GM12878 (cell line): ENCODE results near the gene KLHL35. TPM values are rescaled to one million over a fixed set of nuclear protein-coding genes. Genes with fewer than 3 reads are reported as not detected.

Experiments used
- ATAC-seq: fragments of 200-7000 bp; cut with Tn5 transposase; 3 replicates; pipeline ENCODE4 v1.9.1; 2020; ENCODE audit warnings: mild to moderate bottlenecking, moderate library complexity
- BruUV-seq: library from RNA; stranded (reverse); fragments of 400-500 nt; replicated peaks from 2 replicates; lab custom pipeline; 2021; lab: Mats Ljungman, UMichigan
- CTCF ChIA-PET: fragments of 300-600 bp; sonication (Branson Sonifier 250); formaldehyde crosslinking; extraction: SDS; loops from one replicate; lab custom pipeline; 2021; ENCODE audit warnings: inconsistent platforms; lab: Yijun Ruan, JAX
- POLR2A ChIA-PET: fragments of 350-600 bp; formaldehyde crosslinking; extraction: SDS; loops from one replicate; lab custom pipeline; 2021; ENCODE audit warnings: inconsistent platforms; lab: Charles Lee
- RAD21 ChIA-PET: fragments of 300-600 bp; sonication (Branson Sonifier 250); formaldehyde crosslinking; loops from one replicate; lab custom pipeline; 2023; ENCODE audit warnings: antibody characterized with exemption; ENCODE audit not compliant: unreplicated experiment; lab: Charles Lee
- SMC1A ChIA-PET: fragments of 300-600 bp; sonication (Branson Sonifier 250); formaldehyde crosslinking; loops from one replicate; lab custom pipeline; 2023; ENCODE audit not compliant: unreplicated experiment, uncharacterized antibody; lab: Charles Lee
- DNase-seq: peaks from one replicate; pipeline ENCODE4 v3.0.0-alpha.2; 2011; ENCODE audit warnings: low read depth, low spot score
- FAIRE-seq: peaks from 3 replicates; lab custom pipeline; 2011; peaks lifted over from hg19 to GRCh38; lab: Jason Lieb, UNC
- H2AFZ ChIP-seq: 2 replicates; pipeline ENCODE4 v1.6.0; 2011; ENCODE audit warnings: low read depth, low read length, control low read depth; ENCODE audit not compliant: control insufficient read depth
- H3K27ac ChIP-seq: 2 replicates; pipeline ENCODE4 v1.5.1; 2011; ENCODE audit warnings: control low read depth; ENCODE audit not compliant: control insufficient read depth, insufficient read depth
- H3K27me3 ChIP-seq, 2 experiments: replicated peaks in 1 of 2; 2 replicates each; pipeline versions ENCODE4 v1.6.0 to v1.6.1; 2011; ENCODE audit warnings: low read length in 1 of 2; ENCODE audit not compliant: control insufficient read depth in 2 of 2, insufficient read depth in 2 of 2
- H3K36me3 ChIP-seq, 2 experiments: 2 replicates each; pipeline ENCODE4 v1.5.1; 2011; ENCODE audit warnings: low read length in 1 of 2; ENCODE audit not compliant: control insufficient read depth in 2 of 2, insufficient read depth in 2 of 2
- H3K4me1 ChIP-seq: 2 replicates; pipeline ENCODE4 v1.6.1; 2011; ENCODE audit warnings: mild to moderate bottlenecking, low read length, moderate library complexity, mixed read lengths; ENCODE audit not compliant: control insufficient read depth, insufficient read depth
- H3K4me2 ChIP-seq: 2 replicates; pipeline ENCODE4 v1.6.0; 2011; ENCODE audit warnings: control low read depth; ENCODE audit not compliant: control insufficient read depth, insufficient read depth
- H3K4me3 ChIP-seq: fragments of 200-600 bp; sonication (generic); 2 replicates; pipeline ENCODE4 v1.5.1; 2016
- H3K79me2 ChIP-seq: 2 replicates; pipeline ENCODE4 v1.6.0; 2011; ENCODE audit warnings: low read length; ENCODE audit not compliant: control insufficient read depth, insufficient read depth
- H3K9ac ChIP-seq: 2 replicates; pipeline ENCODE4 v1.8.0; 2011; ENCODE audit warnings: low read length, control low read depth, mixed read lengths; ENCODE audit not compliant: control insufficient read depth, insufficient read depth
- H3K9me3 ChIP-seq: replicated peaks from 3 replicates; pipeline ENCODE4 v1.5.1; 2011; ENCODE audit warnings: mild to moderate bottlenecking, low read length; ENCODE audit not compliant: control insufficient read depth, insufficient read depth
- H4K20me1 ChIP-seq: 2 replicates; pipeline ENCODE4 v1.6.0; 2011; ENCODE audit not compliant: control insufficient read depth, insufficient read depth
- CBX3 ChIP-seq: fragments of 200-600 bp; sonication (generic); IDR thresholded peaks from 2 replicates; pipeline ENCODE4 v1.6.1; 2016; ENCODE audit warnings: low read depth, borderline replicate concordance
- CTCF ChIP-seq, 3 experiments: IDR thresholded peaks in 2 of 3; conservative IDR thresholded peaks in 1 of 3; 2 replicates each; pipeline ENCODE4 v1.5.1; 2011; ENCODE audit warnings: low read depth in 3 of 3, low read length in 3 of 3, mild to moderate bottlenecking in 3 of 3, control low read depth in 2 of 3, moderate library complexity in 2 of 3, inconsistent platforms in 1 of 3, mixed read lengths in 1 of 3; ENCODE audit not compliant: control insufficient read depth in 2 of 3, insufficient read depth in 1 of 3; ENCODE audit errors: extremely low read depth in 1 of 3
- NRF1 ChIP-seq: conservative IDR thresholded peaks from 2 replicates; pipeline ENCODE4 v1.6.1; 2011; ENCODE audit warnings: mild to moderate bottlenecking, low read depth, low read length, improper control_type of control experiment
- RAD21 ChIP-seq: IDR thresholded peaks from 2 replicates; pipeline ENCODE4 v1.6.1; 2011; ENCODE audit warnings: mild to moderate bottlenecking, low read depth, low read length, moderate library complexity; ENCODE audit not compliant: insufficient read depth
- SMC3 ChIP-seq: IDR thresholded peaks from 2 replicates; pipeline ENCODE4 v1.6.1; 2011; ENCODE audit warnings: low read length, improper control_type of control experiment, borderline replicate concordance
- SUPT20H ChIP-seq: IDR thresholded peaks from 2 replicates; pipeline ENCODE4 v1.6.1; 2011; ENCODE audit warnings: low read depth, mild to moderate bottlenecking, low read length, moderate library complexity, borderline replicate concordance; ENCODE audit not compliant: control insufficient read depth
- WGBS: methylation state at CpG from one replicate; pipeline ENCODE4 v1.1.6; 2016; ENCODE audit warnings: low lambda C conversion rate; ENCODE audit not compliant: insufficient replicate concordance, insufficient coverage; ENCODE audit errors: missing lambda C conversion rate; 5-methylcytosine and 5-hydroxymethylcytosine counted together
- in situ Hi-C: fragments of 300-500 bp; cut with MboI; formaldehyde crosslinking; loops from 9 replicates; pipeline ENCODE4 v1.14.3; 2018; ENCODE audit warnings: mixed read lengths
- intact Hi-C: fragments of 100-400 bp; cut with micrococcal nuclease; formaldehyde crosslinking; loops from one replicate; pipeline ENCODE4 v1.14.2; 2022; ENCODE audit not compliant: unreplicated experiment
- polyA plus RNA-seq, 11 experiments: library from polyadenylated mRNA; depleted of rRNA in 4 of 11; unstranded in 6 of 11; stranded (reverse) in 5 of 11; fragments of >200 nt; fragmentation: Nextera tagmentation in 4 of 11; fragmentation: Illumina TruSeq in 1 of 11; extraction: Ambion mirVana in 4 of 11; extraction: Trizol in 1 of 11; gene quantifications; 1 replicate in 1 of 11; 2 replicates in 10 of 11; pipeline versions ENCODE4 v1.2.1 to v1.2.3, GENCODE V29; 2011 to 2016; ENCODE audit warnings: inconsistent platforms in 2 of 11, missing spikeins in 2 of 11, low read depth in 1 of 11
- total RNA-seq, 4 experiments: library from RNA; depleted of rRNA in 3 of 4; stranded (reverse); fragments of >200 nt in 3 of 4; fragmentation: Illumina TruSeq in 1 of 4; extraction: Trizol in 1 of 4; gene quantifications; 2 replicates each; pipeline versions ENCODE4 v1.2.1 to v1.2.3, GENCODE V29; 2013 to 2021

Gene KLHL35
- total and polyA plus RNA-seq, 10 of the 15 experiments (the other 5 are each of a cell fraction or from before 2014, with no cell fraction given), result 0.04 to 0.34 (median 0.13) TPM; not detected in 1

- Histone ChIP-seq H3K4me1 (no peaks in the 10 kb centered on the region), H2AFZ (no peak overlapping the region), H3K27me3 (no peaks in the 10 kb centered on the region), H3K79me2 (no peaks in the 10 kb centered on the region), H3K27ac (no peak overlapping the region), H4K20me1 (no peaks in the 10 kb centered on the region), H3K9ac (no peak overlapping the region)
- intact Hi-C loops, result no loop called here
- ChIA-PET SMC1A (interaction anchor here (0.8 to 1.7 kb wide), 2 partner anchors 50 to 82 kb away, joined by 3 to 5 read pairs; no protein-coding TSS in a partner anchor), RAD21 (interaction anchor here (1.0 to 1.5 kb wide), 2 partner anchors 74 to 77 kb away, joined by 3 read pairs; partner anchors contain the start of gene GDPD5)
- 67% methylated on average over 43 of the region's 46 CpGs for WGBS
- BruUV-seq, result no TSS peak
- no peak for TF ChIP-seq NRF1
- TF ChIP-seq CBX3, result no peak
- TF ChIP-seq SMC3, result peak; percentile 34
- peak; percentile 35 to 59 (median 58) for TF ChIP-seq CTCF (IDR thresholded peaks at IDR 0.05 in 2 of 3, conservative IDR thresholded peaks at IDR 0.05 in 1 of 3; ENCODE audit: control insufficient read depth in 2 of 3, extremely low read depth in 1 of 3, insufficient read depth in 1 of 3, low read depth in 3 of 3, low read length in 3 of 3)
- TF ChIP-seq RAD21, result 0 out of 2 replicates have a peak, but pooled peaks have one; percentile 16
- no peak for TF ChIP-seq SUPT20H
- TF ChIP-seq, all 136 proteins: peak for 3
- FAIRE-seq (no peak), ATAC-seq (peak; percentile 72), DNase-seq (no peak)
- in situ Hi-C loops, result no loop called here
- no peaks in the 10 kb centered on the region for H3K36me3 ChIP-seq
- ChIA-PET POLR2A (no interaction called here), CTCF (interaction anchor here (0.6 to 3.0 kb wide), 13 partner anchors 7 to 332 kb away, joined by 3 to 17 read pairs (median 5); partner anchors contain the start of gene GDPD5)
- H3K4me3 ChIP-seq, result no peak overlapping the region
- H3K9me3 ChIP-seq, result no peaks in the 10 kb centered on the region; the same call in 2 of the 3 replicates
- no peak overlapping the region for H3K4me2 ChIP-seq
These were observed 18.1 kb upstream of the KLHL35 start for GRCh38 chr11:75450826-75451821.
